Measurements from ENCODE around the gene PLA2G2D.

DNA sequence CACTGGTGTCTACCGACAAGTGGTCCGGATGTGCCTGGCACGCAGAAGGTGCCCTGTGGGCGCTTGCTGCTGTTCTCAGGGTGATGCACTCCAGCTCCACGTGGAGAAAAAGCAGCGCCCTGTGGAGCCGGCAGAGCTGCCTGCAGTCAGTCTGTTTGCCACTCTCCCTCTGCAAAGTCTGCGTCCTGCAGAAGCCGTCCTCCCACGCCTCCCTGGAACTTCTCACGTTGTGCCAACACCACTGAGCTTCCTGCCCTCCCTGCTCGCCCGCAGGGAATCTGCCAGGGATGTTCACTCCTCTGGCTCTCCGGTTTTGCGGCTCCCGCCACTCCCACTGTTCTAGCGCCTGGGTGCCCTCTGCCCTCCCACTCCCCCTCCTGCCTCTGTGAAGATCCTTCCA lies 46.7 kb upstream of the PLA2G2D start:
- TF ChIP-seq, protein P1, sequence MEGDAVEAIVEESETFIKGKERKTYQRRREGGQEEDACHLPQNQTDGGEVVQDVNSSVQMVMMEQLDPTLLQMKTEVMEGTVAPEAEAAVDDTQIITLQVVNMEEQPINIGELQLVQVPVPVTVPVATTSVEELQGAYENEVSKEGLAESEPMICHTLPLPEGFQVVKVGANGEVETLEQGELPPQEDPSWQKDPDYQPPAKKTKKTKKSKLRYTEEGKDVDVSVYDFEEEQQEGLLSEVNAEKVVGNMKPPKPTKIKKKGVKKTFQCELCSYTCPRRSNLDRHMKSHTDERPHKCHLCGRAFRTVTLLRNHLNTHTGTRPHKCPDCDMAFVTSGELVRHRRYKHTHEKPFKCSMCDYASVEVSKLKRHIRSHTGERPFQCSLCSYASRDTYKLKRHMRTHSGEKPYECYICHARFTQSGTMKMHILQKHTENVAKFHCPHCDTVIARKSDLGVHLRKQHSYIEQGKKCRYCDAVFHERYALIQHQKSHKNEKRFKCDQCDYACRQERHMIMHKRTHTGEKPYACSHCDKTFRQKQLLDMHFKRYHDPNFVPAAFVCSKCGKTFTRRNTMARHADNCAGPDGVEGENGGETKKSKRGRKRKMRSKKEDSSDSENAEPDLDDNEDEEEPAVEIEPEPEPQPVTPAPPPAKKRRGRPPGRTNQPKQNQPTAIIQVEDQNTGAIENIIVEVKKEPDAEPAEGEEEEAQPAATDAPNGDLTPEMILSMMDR (IDR thresholded peaks at IDR 0.05) = no peak
- TF ChIP-seq POLR2A (IDR thresholded peaks at IDR 0.05) = no peak
